Right hindlimb (tissue), 1 donor: ENCODE data around the gene CH25H.
"Not testable (repeated sequence)": the region's sequence is repeated elsewhere in the genome, so short reads cannot be mapped to it uniquely, and the experiment has no call there.

ENCODE experiments used
- DNase-seq: peaks from one replicate; pipeline ENCODE4 v3.0.0-alpha.2; 2018

The CH25H gene

GRCh38 chr10:89191301-89191700 lies 15.8 kb downstream of the CH25H start:
- DNase-seq, result not testable (repeated sequence)

- no peak for DNase-seq
Measured at GRCh38 chr10:89189211-89189734, 17.8 kb downstream of the CH25H start.

GRCh38 chr10:89185658-89186057 lies 21.5 kb downstream of the CH25H start:
- no peak for DNase-seq

- no peak for DNase-seq
Measured at GRCh38 chr10:89184638-89185037, 22.5 kb downstream of the CH25H start.

DNA sequence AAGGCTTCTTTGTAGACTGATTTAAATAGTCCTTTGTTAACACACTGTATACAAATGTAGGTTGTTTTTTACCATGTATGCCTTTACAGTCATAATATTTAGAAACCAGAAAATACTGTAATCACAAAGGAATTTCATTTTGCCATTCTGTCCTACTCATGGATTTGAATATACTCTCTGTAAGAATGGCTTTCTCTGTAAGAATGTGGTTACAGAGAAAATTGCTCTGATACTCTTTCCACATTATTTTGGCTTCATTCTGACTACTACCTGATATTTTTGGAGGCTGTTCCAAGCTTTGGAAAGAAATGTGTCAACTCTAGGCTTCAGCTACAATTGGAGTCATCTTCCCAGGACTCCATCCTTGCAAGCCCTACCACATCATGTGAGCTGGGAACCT lies 23.5 kb downstream of the CH25H start:
- DNase-seq, result no peak

DNA sequence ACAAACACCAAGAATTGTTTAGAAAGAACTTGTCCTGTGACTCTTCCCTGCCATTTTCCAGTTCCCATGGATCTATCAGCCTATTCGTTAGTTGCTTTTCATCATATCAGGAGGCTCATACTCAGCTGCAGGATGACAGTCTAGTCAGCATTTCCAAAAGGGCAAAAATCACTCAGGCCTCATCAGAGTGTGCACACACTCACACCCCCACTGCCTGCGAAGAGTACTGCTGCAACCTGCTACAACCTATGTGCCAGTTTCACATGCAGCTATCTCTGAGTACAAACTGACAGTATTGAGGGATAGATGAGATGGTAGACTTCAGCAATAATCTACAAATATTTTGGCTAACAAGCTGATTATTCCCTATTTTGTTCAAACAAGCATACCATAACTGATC lies 24.2 kb downstream of the CH25H start:
- no peak for DNase-seq

DNA sequence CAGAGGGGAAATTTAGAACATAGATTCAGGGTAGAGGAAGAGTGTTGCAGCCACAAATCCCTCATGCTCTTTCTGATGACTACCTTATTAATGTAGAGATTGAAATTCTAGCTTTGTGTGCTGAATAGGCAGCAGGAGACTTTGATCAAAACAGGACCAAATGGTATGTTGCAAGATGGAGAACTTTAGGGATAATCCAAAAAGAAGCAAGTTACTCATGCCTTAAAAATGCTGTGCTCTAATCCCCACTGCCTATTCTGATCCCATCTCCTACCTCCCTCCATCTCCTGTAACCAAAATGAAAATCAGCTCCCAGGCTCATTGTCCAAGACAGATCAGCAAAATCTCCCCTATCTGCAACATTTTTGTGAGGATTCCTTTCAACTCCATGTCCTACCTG lies 31.3 kb downstream of the CH25H start:
- DNase-seq, result no peak

DNA sequence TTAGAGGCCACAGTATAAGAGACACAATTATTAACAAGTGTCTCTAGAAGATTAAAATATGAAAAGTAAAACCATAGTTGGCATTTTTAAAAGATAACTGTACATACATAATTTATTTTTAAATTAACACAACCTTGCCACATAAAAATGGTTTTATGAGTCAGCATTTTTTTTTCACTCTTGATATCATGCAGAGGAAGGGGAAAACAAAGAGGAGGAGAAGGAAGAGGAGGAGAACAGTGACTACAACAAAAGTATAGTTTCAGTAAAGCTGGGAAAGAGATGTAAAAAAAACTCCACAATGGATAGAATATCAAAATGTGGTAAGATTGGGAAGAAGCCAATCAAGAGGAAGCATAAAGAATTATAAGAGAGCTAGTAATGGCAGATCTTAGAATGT lies 34.0 kb downstream of the CH25H start:
- no peak for DNase-seq

- DNase-seq, result no peak
Measured at GRCh38 chr10:89171996-89172395, 35.1 kb downstream of the CH25H start.

DNA sequence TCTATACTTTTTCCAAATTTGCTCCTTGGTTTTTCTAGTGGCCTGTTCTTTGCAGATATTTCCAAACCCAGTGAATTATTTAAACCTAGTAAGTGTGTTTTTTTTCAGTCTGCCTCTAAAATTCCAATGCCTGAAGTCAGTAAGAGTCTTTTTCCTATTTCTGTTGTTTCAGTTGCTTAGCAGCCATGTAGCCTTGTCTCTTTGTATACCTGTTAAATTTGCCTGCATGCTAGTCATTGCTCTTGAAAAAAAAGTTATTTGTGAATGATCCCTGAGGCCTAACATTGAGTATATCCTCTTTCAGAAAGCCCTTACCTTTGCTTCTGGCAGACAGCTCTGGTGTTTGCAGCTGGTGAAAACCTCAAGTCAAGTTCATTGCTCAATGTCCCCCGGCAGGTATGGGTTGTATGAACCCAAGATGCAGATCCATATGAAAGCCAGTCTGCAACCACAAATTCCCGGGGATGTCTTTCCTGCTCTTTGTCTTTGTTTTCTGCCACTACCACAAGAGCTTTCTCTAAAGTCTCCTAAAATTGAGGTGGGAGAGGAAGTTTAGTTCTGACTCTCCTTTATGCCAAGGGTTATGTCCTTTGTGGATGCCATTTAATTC lies 35.7 kb downstream of the CH25H start:
- no peak for DNase-seq

GRCh38 chr10:89168354-89168900 lies 38.7 kb downstream of the CH25H start:
- DNase-seq, result not testable (repeated sequence)

DNA sequence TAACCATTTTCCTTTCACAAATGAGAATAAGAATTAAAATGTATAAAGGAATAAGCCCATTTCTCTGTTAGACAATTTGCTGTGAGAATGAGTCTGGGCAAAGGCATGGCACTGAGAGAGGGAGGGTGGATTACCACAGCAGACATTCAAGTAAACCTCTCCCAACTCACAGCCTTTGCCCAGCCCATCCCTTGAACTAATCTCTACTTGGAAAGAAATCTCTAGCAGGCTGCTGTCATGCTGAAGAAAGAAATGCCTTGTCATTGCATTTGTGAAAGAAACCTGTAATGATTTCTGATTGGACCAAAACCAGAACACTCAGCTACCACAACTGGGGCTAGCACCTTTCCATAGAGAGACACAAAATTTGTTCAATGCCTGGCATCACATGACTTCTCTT lies 39.2 kb downstream of the CH25H start:
- DNase-seq, result no peak

GRCh38 chr10:89165923-89166322 lies 41.2 kb downstream of the CH25H start:
- DNase-seq, result no peak

DNA sequence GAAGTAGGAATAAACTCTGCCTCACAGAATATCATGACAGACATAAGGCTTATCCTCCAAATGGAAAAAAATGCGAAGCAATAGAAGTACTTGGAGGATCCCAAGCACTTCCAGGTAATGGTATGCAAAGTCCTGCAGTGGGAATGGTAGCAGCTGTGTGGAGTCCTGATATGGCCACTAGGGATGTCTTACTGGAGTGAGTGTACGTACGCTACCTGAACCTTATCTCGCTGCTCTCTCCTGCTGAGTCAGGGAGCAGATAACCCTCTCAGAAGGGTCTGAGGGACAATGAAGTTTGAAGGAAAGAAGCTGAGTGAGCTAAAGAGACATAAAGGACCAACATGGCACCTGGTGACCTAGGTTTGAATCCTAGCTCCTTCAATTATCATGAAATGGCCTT lies 42.2 kb downstream of the CH25H start:
- no peak for DNase-seq

DNA sequence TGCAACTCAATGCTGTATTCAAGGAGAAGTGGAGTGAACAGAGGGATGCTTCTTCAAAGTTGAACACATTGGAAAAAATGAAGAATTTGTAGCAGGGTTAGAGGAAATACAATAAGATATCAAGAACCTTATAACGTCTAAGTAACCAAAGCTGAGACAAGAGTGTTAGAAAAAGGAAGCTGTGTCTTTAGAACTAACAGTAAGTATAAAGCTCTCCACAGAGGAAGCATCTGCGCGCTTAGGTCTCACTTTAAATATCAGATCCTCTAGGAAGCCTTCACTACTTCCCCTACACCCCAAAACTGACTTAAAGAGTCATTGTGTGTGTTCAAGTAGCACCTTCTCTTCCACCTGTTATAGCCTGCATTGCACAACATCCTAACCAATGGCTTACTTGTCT lies 43.0 kb downstream of the CH25H start:
- DNase-seq, result no peak

DNA sequence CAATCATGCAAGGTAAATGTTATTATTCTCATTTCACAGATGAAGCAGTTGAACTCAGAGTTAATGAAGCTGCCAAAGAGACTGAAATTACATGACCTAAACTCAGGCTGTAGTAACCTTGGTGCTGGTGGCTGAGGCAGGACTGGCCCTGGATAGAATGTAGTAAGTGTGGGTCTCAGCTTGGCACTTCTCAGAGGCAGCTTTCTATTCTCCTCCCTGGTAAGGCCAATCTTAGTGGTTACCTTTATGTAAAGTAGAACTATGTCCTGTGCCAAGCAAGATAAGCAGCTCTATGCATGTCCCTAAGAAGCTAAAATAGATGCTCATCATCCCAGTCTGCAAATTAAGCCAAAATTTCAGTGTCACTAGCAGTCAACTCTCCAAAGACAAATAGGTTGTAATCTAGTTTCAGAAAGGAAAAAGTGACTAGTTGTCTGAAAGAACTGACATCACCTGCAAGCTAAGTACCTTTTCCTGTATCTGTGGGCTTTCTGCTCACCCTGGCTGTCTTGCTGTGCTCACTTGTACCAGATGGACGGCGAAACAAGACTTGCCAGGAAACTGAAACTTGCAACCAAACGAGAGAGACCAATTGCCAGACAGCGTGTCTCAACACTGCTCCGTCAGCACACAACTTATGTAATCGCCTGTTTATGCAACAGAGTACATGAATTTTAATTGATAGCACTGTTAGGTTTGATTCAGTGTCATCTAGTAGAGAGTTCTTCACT lies 43.7 kb downstream of the CH25H start:
- DNase-seq, result no peak

- no peak for DNase-seq
Measured at GRCh38 chr10:89162596-89162995, 44.5 kb downstream of the CH25H start.

GRCh38 chr10:89160339-89160738 lies 46.8 kb downstream of the CH25H start:
- no peak for DNase-seq

- DNase-seq, result no peak
Measured at GRCh38 chr10:89159761-89160160, 47.4 kb downstream of the CH25H start.

- no peak for DNase-seq
Measured at GRCh38 chr10:89159316-89159715, 47.8 kb downstream of the CH25H start.

GRCh38 chr10:89158446-89158845 lies 48.7 kb downstream of the CH25H start:
- no peak for DNase-seq

DNA sequence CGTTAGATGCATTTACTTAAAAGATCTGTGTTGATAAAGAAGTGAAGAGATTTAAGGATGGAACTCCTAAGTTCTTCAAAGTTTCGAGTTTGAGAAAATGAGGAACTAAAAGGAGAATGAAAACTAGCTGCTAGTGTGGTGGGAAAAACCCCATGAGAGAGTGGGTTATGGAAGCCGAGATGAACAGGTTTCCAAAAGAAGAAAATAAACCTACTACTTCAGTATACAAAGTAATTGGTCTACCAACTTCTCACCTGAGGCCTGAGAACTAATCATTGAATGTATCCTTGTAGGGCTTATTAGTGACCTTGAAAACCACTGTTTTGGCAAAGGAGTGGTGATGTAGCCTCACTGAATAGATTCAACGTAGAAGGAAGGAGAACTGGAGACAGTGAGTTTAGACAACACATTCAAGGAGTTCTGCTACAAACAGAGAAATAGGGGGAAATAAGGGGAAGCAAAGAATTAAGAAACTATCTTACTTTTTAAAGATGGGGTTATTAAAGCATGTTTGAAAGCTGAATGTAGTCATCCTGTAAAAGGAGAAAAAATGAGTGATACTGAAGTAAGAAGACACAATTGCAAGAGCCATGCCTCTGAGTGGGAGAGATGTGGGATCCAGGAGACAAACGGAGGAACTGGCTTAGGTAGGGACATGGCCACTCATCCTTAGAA lies 50.8 kb downstream of the CH25H start:
- no peak for DNase-seq
